ENCODE results near the gene UBE3D. TPM values are rescaled to one million over a fixed set of nuclear protein-coding genes. Genes with fewer than 3 reads are reported as not detected.

UBE3D gene
- total and polyA plus RNA-seq, 2 of the 4 experiments (the other 2 are of a cell fraction): 3.2 to 6.3 TPM

GRCh38 chr6:83044091-83044768 is 21.4 kb downstream of the UBE3D start:
- Histone ChIP-seq H4K5ac (ENCODE audit: low read depth, low read length) (no peak overlapping the region), H3K9me1 (ENCODE audit: insufficient read depth, low read length) (no peaks in the 10 kb centered on the region; the same call in 1 of the 2 replicates), H3K4ac (ENCODE audit: low read depth, low read length) (no peak overlapping the region), H2AK5ac (ENCODE audit: low read depth, low read length) (no peak overlapping the region), H2AFZ (replicated peaks; ENCODE audit: low read length, poor library complexity) (no peak overlapping the region), H3K36me3 (ENCODE audit: control insufficient read depth, insufficient read depth, low read length) (no peaks in the 10 kb centered on the region; the same call in 1 of the 2 replicates), H3K18ac (ENCODE audit: low read depth, low read length) (no peak overlapping the region), H3K4me3 (ENCODE audit: insufficient read depth, low read depth, low read length) (no peak overlapping the region), H3K27me3 (ENCODE audit: control insufficient read depth, insufficient read depth, low read length) (no peaks in the 10 kb centered on the region), H4K8ac (ENCODE audit: low read depth in 2 of 2, low read length in 2 of 2) (no peak overlapping the region), H3K4me2 (ENCODE audit: low read depth, low read length) (no peak overlapping the region), H2AK9ac (replicated peaks; ENCODE audit: low read depth, low read length, poor library complexity) (no peak overlapping the region), H2BK20ac (ENCODE audit: low read depth, low read length) (no peak overlapping the region), H2BK120ac (ENCODE audit: low read depth, low read length) (no peak overlapping the region), H4K91ac (ENCODE audit: insufficient read depth, low read depth, low read length) (no peak overlapping the region), H3K9me3 (ENCODE audit: control insufficient read depth, insufficient read depth, low read length) (no peaks in the 10 kb centered on the region), H2BK15ac (ENCODE audit: low read depth, low read length) (no peak overlapping the region), H3K9ac (ENCODE audit: low read depth, low read length) (no peak overlapping the region), H4K20me1 (ENCODE audit: insufficient read depth, low read length) (no peaks in the 10 kb centered on the region), H3K79me1 (ENCODE audit: low read depth in 1 of 2, low read length in 2 of 2) (no peaks in the 10 kb centered on the region), H2BK5ac (ENCODE audit: low read depth, low read length, poor library complexity, severe bottlenecking) (no peak overlapping the region), H3K27ac (ENCODE audit: insufficient read depth, low read length) (no peak overlapping the region), H3K4me1 (ENCODE audit: control insufficient read depth, insufficient read depth, low read length) (no peaks in the 10 kb centered on the region), H3K23ac (ENCODE audit: low read depth, low read length) (no peak overlapping the region), H3K14ac (replicated peaks; ENCODE audit: low read depth, low read length) (no peak overlapping the region), H3K56ac (ENCODE audit: extremely low read depth, insufficient read depth, low read length) (no peak overlapping the region)
- no peak for DNase-seq
- no peak for ATAC-seq (ENCODE audit: low read depth)
- TF ChIP-seq MXI1 (IDR thresholded peaks at IDR 0.05; ENCODE audit: borderline replicate concordance, low read depth, low read length) (no peak), RAD21 (IDR thresholded peaks at IDR 0.05; ENCODE audit: low read length) (no peak), MAZ (IDR thresholded peaks at IDR 0.05; ENCODE audit: borderline replicate concordance, low read depth, low read length) (no peak), RCOR1 (IDR thresholded peaks at IDR 0.05; ENCODE audit: insufficient replicate concordance, low read length) (no peak), MAFK (IDR thresholded peaks at IDR 0.05; ENCODE audit: low read depth, low read length) (no peak), NFE2L2 (IDR thresholded peaks at IDR 0.05; ENCODE audit: low read depth, low read length) (no peak), FOS (IDR thresholded peaks at IDR 0.05; ENCODE audit: low read depth, low read length) (no peak), CEBPB (IDR thresholded peaks at IDR 0.05; ENCODE audit: low read depth, low read length) (no peak), USF2 (IDR thresholded peaks at IDR 0.05; ENCODE audit: low read depth, low read length) (no peak), RFX5 (IDR thresholded peaks at IDR 0.05; ENCODE audit: low read depth, low read length) (no peak), ELK1 (IDR thresholded peaks at IDR 0.05; ENCODE audit: borderline replicate concordance, low read depth, low read length) (no peak), SMC3 (IDR thresholded peaks at IDR 0.05; ENCODE audit: low read depth, low read length) (no peak), BHLHE40 (IDR thresholded peaks at IDR 0.05; ENCODE audit: low read depth, low read length) (no peak), CHD1 (IDR thresholded peaks at IDR 0.05; ENCODE audit: low read depth, low read length) (no peak), POLR2A (IDR thresholded peaks at IDR 0.05; ENCODE audit: low read depth, low read length) (no peak)
- BruUV-seq (replicated peaks): no TSS peak
- ChIA-PET CTCF (interaction anchor here (1.2 kb wide), 1 partner anchor 10 kb away, joined by 5 read pairs; no protein-coding TSS in a partner anchor), POLR2A (ENCODE audit: unreplicated experiment) (no interaction called here)
- in situ Hi-C loops (cut with MboI; ENCODE audit: low sequenced_read_pairs): no loop called here
- dilution Hi-C loops (cut with HindIII; ENCODE audit: low sequenced_read_pairs, unreplicated experiment): no loop called here
- intact Hi-C loops (cut with micrococcal nuclease): no loop called here
- WGBS, 2 experiments (ENCODE audit: extremely low coverage in 2 of 2, insufficient read length in 1 of 2): no CpG with 5 or more reads among the region's 6 CpGs

Data from IMR-90 (cell line).